Fibroblast of skin of right quadriceps (primary cell): Measurements from ENCODE around the gene TMEM175.
"Not testable (repeated sequence)": the region's sequence is repeated elsewhere in the genome, so short reads cannot be mapped to it uniquely, and the experiment has no call there.

Source experiments
- DNase-seq: peaks from one replicate; pipeline ENCODE4 v3.0.0-alpha.2; 2013

TMEM175 gene

GRCh38 chr4:992297-993110, 60.2 kb downstream of the TMEM175 start:
- DNase-seq = no peak

- DNase-seq = no peak
Measured at GRCh38 chr4:993111-994029, 61.1 kb downstream of the TMEM175 start, which contains the start of gene SLC26A1. TSS of gene SLC26A1 (minus strand) at chr4:993404. CDS start at chr4:991703, 1,701 bp downstream.

- DNase-seq = no peak
Measured at GRCh38 chr4:995311-996026, 63.2 kb downstream of the TMEM175 start.

- DNase-seq = no peak
Measured at GRCh38 chr4:996030-996996, 64.1 kb downstream of the TMEM175 start.

GRCh38 chr4:996997-997374, 64.7 kb downstream of the TMEM175 start:
- DNase-seq = no peak

GRCh38 chr4:997375-998071, 65.3 kb downstream of the TMEM175 start:
- no peak for DNase-seq

- no peak for DNase-seq
Measured at GRCh38 chr4:998096-998691, 65.9 kb downstream of the TMEM175 start.

GRCh38 chr4:999240-999863, 67.1 kb downstream of the TMEM175 start:
- not testable (repeated sequence) for DNase-seq

- DNase-seq = no peak
Measured at GRCh38 chr4:999882-1000425, 67.7 kb downstream of the TMEM175 start.

- no peak for DNase-seq
Measured at GRCh38 chr4:1000686-1001260, 68.5 kb downstream of the TMEM175 start.

- no peak for DNase-seq
Measured at GRCh38 chr4:1001561-1002130, 69.4 kb downstream of the TMEM175 start.

- DNase-seq = no peak
Measured at GRCh38 chr4:1002131-1002630, 69.9 kb downstream of the TMEM175 start.

- DNase-seq = no peak
Measured at GRCh38 chr4:1002631-1003251, 70.5 kb downstream of the TMEM175 start.

- DNase-seq = no peak
Measured at GRCh38 chr4:1003271-1004070, 71.2 kb downstream of the TMEM175 start.

- DNase-seq = no peak
Measured at GRCh38 chr4:1004071-1004418, 71.8 kb downstream of the TMEM175 start.

GRCh38 chr4:1004557-1005485, 72.6 kb downstream of the TMEM175 start:
- no peak for DNase-seq

- no peak for DNase-seq
Measured at GRCh38 chr4:1006856-1007255, 74.6 kb downstream of the TMEM175 start.
